PC-9 (cell line): Measurements from ENCODE around the gene LRMDA. TPM values are rescaled to one million over a fixed set of nuclear protein-coding genes. Genes with fewer than 3 reads are reported as not detected.

Experiments
- BruUV-seq: library from RNA; stranded (reverse); fragments of 400-500 nt; replicated peaks from 2 replicates; lab custom pipeline; 2021; lab: Mats Ljungman, UMichigan
- CTCF ChIA-PET: fragments of 300-600 bp; sonication (Branson Sonifier 250); formaldehyde crosslinking; loops from one replicate; lab custom pipeline; 2022; ENCODE audit warnings: antibody characterized with exemption; lab: Charles Lee
- POLR2A ChIA-PET: fragments of 300-600 bp; sonication (Branson Sonifier 250); formaldehyde crosslinking; loops from one replicate; lab custom pipeline; 2022; ENCODE audit warnings: antibody characterized with exemption; ENCODE audit not compliant: unreplicated experiment; lab: Charles Lee
- DNase-seq, 2 experiments: peaks; one replicate each; pipeline versions ENCODE4 v3.0.0 to v3.0.0-alpha.2; 2015 to 2022; ENCODE audit warnings: mixed read lengths in 1 of 2
- H2AFZ ChIP-seq: fragments of 200-600 bp; sonication (generic); 2 replicates; pipeline ENCODE4 v1.8.1; 2017; ENCODE audit warnings: antibody characterized with exemption
- H3F3A ChIP-seq: fragments of 200-600 bp; sonication (generic); 2 replicates; pipeline ENCODE4 v1.8.1; 2017; ENCODE audit warnings: antibody characterized with exemption, mild to moderate bottlenecking, low read depth; ENCODE audit not compliant: insufficient read depth
- H3K27ac ChIP-seq: fragments of 200-600 bp; sonication (generic); 2 replicates; pipeline ENCODE4 v1.6.1; 2016; ENCODE audit warnings: mixed run types
- H3K27me3 ChIP-seq: fragments of 200-600 bp; sonication (generic); 2 replicates; pipeline ENCODE4 v1.6.1; 2016; ENCODE audit warnings: low read depth, mixed run types; ENCODE audit not compliant: insufficient read depth
- H3K36me3 ChIP-seq: fragments of 200-600 bp; sonication (generic); 2 replicates; pipeline ENCODE4 v1.6.1; 2016; ENCODE audit warnings: low read depth, mixed run types
- H3K4me1 ChIP-seq: fragments of 200-600 bp; sonication (generic); replicated peaks from 2 replicates; pipeline ENCODE4 v1.6.1; 2016; ENCODE audit warnings: mixed run types; ENCODE audit not compliant: insufficient read depth
- H3K4me2 ChIP-seq: fragments of 200-600 bp; sonication (generic); 2 replicates; pipeline ENCODE4 v1.6.1; 2017; ENCODE audit warnings: mixed run types
- H3K4me3 ChIP-seq: fragments of 200-600 bp; sonication (generic); 2 replicates; pipeline ENCODE4 v1.6.1; 2016; ENCODE audit warnings: mixed run types
- H3K79me2 ChIP-seq: fragments of 200-600 bp; sonication (generic); 2 replicates; pipeline ENCODE4 v1.6.1; 2017; ENCODE audit warnings: low read depth, mixed run types
- H3K9me2 ChIP-seq: fragments of 200-600 bp; sonication (generic); 2 replicates; pipeline ENCODE4 v1.8.1; 2017; ENCODE audit warnings: mild to moderate bottlenecking; ENCODE audit not compliant: insufficient read depth
- H3K9me3 ChIP-seq: fragments of 200-600 bp; sonication (generic); 2 replicates; pipeline ENCODE4 v1.8.1; 2016; ENCODE audit warnings: low read depth; ENCODE audit not compliant: insufficient read depth
- H4K20me1 ChIP-seq: fragments of 200-600 bp; sonication (generic); 2 replicates; pipeline ENCODE4 v1.8.1; 2017; ENCODE audit not compliant: insufficient read depth
- EZH2 ChIP-seq: fragments of 200-600 bp; sonication (generic); IDR thresholded peaks from 2 replicates; pipeline ENCODE4 v1.8.0; 2017; ENCODE audit warnings: antibody characterized with exemption, low read depth
- intact Hi-C: fragments of 100-400 bp; cut with micrococcal nuclease; formaldehyde crosslinking; loops from one replicate; pipeline ENCODE4 v1.10.0; 2022; ENCODE audit not compliant: unreplicated experiment
- total RNA-seq: library from RNA; stranded (reverse); gene quantifications from 2 replicates; pipeline ENCODE4 v1.2.3, GENCODE V29; 2021
- TF ChIP-seq, protein P1 (sequence below): fragments of 200-600 bp; sonication (generic); conservative IDR thresholded peaks from 2 replicates; pipeline ENCODE4 v1.6.1; 2017; ENCODE audit warnings: mixed run types, antibody characterized with exemption, mild to moderate bottlenecking, moderate library complexity

The LRMDA gene
- total RNA-seq, 1 experiment from 2014 or later = not detected

- Histone ChIP-seq H3K9me2 (no peaks in the 10 kb centered on the region), H3K4me2 (no peak overlapping the region), H3K4me1 (no peaks in the 10 kb centered on the region), H2AFZ (no peak overlapping the region), H3K27me3 (no peaks in the 10 kb centered on the region), H3F3A (no peaks in the 10 kb centered on the region), H3K79me2 (no peaks in the 10 kb centered on the region), H3K9me3 (no peaks in the 10 kb centered on the region), H4K20me1 (no peaks in the 10 kb centered on the region), H3K36me3 (no peaks in the 10 kb centered on the region), H3K27ac (no peak overlapping the region), H3K4me3 (no peak overlapping the region)
- BruUV-seq = no TSS peak
- intact Hi-C loops = no loop called here
- CTCF ChIA-PET = no interaction called here
- TF ChIP-seq EZH2 = no peak
- TF ChIP-seq, protein P1, sequence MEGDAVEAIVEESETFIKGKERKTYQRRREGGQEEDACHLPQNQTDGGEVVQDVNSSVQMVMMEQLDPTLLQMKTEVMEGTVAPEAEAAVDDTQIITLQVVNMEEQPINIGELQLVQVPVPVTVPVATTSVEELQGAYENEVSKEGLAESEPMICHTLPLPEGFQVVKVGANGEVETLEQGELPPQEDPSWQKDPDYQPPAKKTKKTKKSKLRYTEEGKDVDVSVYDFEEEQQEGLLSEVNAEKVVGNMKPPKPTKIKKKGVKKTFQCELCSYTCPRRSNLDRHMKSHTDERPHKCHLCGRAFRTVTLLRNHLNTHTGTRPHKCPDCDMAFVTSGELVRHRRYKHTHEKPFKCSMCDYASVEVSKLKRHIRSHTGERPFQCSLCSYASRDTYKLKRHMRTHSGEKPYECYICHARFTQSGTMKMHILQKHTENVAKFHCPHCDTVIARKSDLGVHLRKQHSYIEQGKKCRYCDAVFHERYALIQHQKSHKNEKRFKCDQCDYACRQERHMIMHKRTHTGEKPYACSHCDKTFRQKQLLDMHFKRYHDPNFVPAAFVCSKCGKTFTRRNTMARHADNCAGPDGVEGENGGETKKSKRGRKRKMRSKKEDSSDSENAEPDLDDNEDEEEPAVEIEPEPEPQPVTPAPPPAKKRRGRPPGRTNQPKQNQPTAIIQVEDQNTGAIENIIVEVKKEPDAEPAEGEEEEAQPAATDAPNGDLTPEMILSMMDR = no peak
- POLR2A ChIA-PET = no interaction called here
- no peak for DNase-seq
Observed at GRCh38 chr10:75624638-75625037, 193.2 kb downstream of the LRMDA start.

GRCh38 chr10:75630746-75631145, 199.3 kb downstream of the LRMDA start:
- ChIA-PET POLR2A (no interaction called here), CTCF (no interaction called here)
- no peak overlapping the region for H2AFZ ChIP-seq
- H3K4me1 ChIP-seq = no peaks in the 10 kb centered on the region
- H3K79me2 ChIP-seq = no peaks in the 10 kb centered on the region
- no peaks in the 10 kb centered on the region for H3K9me3 ChIP-seq
- H4K20me1 ChIP-seq = no peaks in the 10 kb centered on the region
- H3K27me3 ChIP-seq = no peaks in the 10 kb centered on the region
- H3K27ac ChIP-seq = no peak overlapping the region
- H3K4me3 ChIP-seq = no peak overlapping the region
- intact Hi-C loops = no loop called here
- H3F3A ChIP-seq = no peaks in the 10 kb centered on the region
- no peaks in the 10 kb centered on the region for H3K36me3 ChIP-seq
- no TSS peak for BruUV-seq
- no peaks in the 10 kb centered on the region for H3K9me2 ChIP-seq
- no peak for TF ChIP-seq EZH2
- TF ChIP-seq, protein P1 = no peak
- H3K4me2 ChIP-seq = no peak overlapping the region
- no peak for DNase-seq

DNA sequence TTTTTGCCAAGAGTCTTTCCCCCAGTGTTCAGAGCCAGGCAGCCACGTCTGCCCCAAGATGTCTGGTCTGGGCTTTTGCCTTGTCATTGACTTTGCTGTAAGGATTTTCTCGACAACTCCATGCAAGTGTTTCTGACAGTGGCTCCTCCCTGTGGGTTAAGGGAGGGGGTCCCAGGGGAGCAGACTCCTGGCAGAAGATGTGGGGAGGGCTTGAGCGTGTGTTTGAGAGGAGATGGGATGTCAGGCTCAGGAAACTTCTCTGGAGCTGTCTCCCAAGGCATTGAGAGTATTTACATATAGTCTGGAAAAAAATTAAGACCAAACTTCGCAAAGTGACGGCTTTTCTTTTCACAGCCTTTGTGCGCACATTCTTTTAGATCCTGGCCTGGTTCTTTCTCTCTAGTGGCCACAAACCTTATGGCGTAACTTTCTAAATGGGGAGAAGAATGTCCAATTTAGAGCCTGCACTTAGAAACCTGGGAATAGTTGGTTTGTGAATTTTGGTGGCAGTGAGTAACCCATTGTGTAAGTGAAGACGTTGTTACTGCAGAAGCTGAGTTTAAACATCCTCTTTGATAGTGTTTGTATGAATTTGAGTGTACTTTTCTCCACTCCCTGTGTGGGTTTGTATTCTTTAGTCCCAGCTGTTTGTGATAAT, 201.5 kb downstream of the LRMDA start:
- POLR2A ChIA-PET = no interaction called here

More for the DNA sequence above, 201.5 kb downstream of the LRMDA start:
- no peak for TF ChIP-seq EZH2
- TF ChIP-seq, protein P1 = no peak
- Histone ChIP-seq H3K27me3 (no peaks in the 10 kb centered on the region), H3K9me3 (no peaks in the 10 kb centered on the region), H3K4me3 (no peak overlapping the region), H4K20me1 (no peaks in the 10 kb centered on the region), H3F3A (no peaks in the 10 kb centered on the region), H3K36me3 (no peaks in the 10 kb centered on the region), H3K79me2 (no peaks in the 10 kb centered on the region), H2AFZ (no peak overlapping the region), H3K4me2 (no peak overlapping the region), H3K9me2 (no peaks in the 10 kb centered on the region), H3K27ac (no peak overlapping the region), H3K4me1 (no peaks in the 10 kb centered on the region)
- no peak for DNase-seq
- CTCF ChIA-PET = no interaction called here
- intact Hi-C loops = no loop called here
- no TSS peak for BruUV-seq
